Measurements from ENCODE around the gene STX1B. TPM values are rescaled to one million over a fixed set of nuclear protein-coding genes. Genes with fewer than 3 reads are reported as not detected.

STX1B gene
- total RNA-seq, 1 experiment from 2014 or later = 0.37 TPM

GRCh38 chr16:30979170-30980022, 31.0 kb downstream of the STX1B start:
- no peak for DNase-seq (ENCODE audit: low read depth)

- DNase-seq (ENCODE audit: low read depth) = no peak
Measured at GRCh38 chr16:30977502-30977901, 32.9 kb downstream of the STX1B start.

- DNase-seq (ENCODE audit: low read depth) = no peak
Measured at GRCh38 chr16:30976486-30976885, 34.0 kb downstream of the STX1B start.

- no peak for DNase-seq (ENCODE audit: low read depth)
Measured at GRCh38 chr16:30974348-30974747, 36.1 kb downstream of the STX1B start.

- DNase-seq (ENCODE audit: low read depth) = no peak
Measured at GRCh38 chr16:30972872-30973271, 37.6 kb downstream of the STX1B start.

GRCh38 chr16:30971298-30971697, 39.1 kb downstream of the STX1B start:
- no peak for DNase-seq (ENCODE audit: low read depth)

- no peak for DNase-seq (ENCODE audit: low read depth)
Measured at GRCh38 chr16:30969246-30969842, 41.1 kb downstream of the STX1B start.

- DNase-seq (ENCODE audit: low read depth) = no peak
Measured at GRCh38 chr16:30967795-30968194, 42.6 kb downstream of the STX1B start.

GRCh38 chr16:30966033-30966619, 44.3 kb downstream of the STX1B start:
- DNase-seq (ENCODE audit: low read depth) = no peak

GRCh38 chr16:30965436-30965835, 45.0 kb downstream of the STX1B start:
- no peak for DNase-seq (ENCODE audit: low read depth)

GRCh38 chr16:30964574-30965226, 45.7 kb downstream of the STX1B start:
- DNase-seq (ENCODE audit: low read depth) = no peak

GRCh38 chr16:30963925-30964511, 46.4 kb downstream of the STX1B start:
- DNase-seq (ENCODE audit: low read depth) = no peak

GRCh38 chr16:30961384-30961783, 49.1 kb downstream of the STX1B start:
- DNase-seq (ENCODE audit: low read depth) = no peak

- DNase-seq (ENCODE audit: low read depth) = peak; percentile 60
Measured at GRCh38 chr16:30958175-30959079, 52.0 kb downstream of the STX1B start.

GRCh38 chr16:30957456-30958174, 52.8 kb downstream of the STX1B start, which contains the start of gene SETD1A:
SETD1A (plus strand) TSS chr16:30957754; CDS start chr16:30958732, 978 bp downstream.
- peak; percentile 92 for DNase-seq (ENCODE audit: low read depth)

GRCh38 chr16:30956601-30957455, 53.6 kb downstream of the STX1B start:
- DNase-seq (ENCODE audit: low read depth) = peak; percentile 89

GRCh38 chr16:30954993-30955392, 55.4 kb downstream of the STX1B start:
- DNase-seq (ENCODE audit: low read depth) = no peak

GRCh38 chr16:30953511-30954124, 56.8 kb downstream of the STX1B start:
- peak; percentile 57 for DNase-seq (ENCODE audit: low read depth)

GRCh38 chr16:30953111-30953510, 57.3 kb downstream of the STX1B start:
- no peak for DNase-seq (ENCODE audit: low read depth)

All from M059J (cell line).